DND-41 (cell line): Measurements from ENCODE around the gene FAM20C.

Experiments used
- CTCF ChIP-seq: IDR thresholded peaks from 2 replicates; pipeline ENCODE4 v1.5.1; 2012; ENCODE audit warnings: borderline replicate concordance, low read length, moderate library complexity, mild to moderate bottlenecking; ENCODE audit not compliant: poor library complexity, severe bottlenecking; ENCODE audit errors: extremely low read depth
- EZH2 ChIP-seq: IDR thresholded peaks from 3 replicates; pipeline ENCODE4 v1.6.1; 2012; ENCODE audit warnings: borderline replicate concordance, low read depth, mild to moderate bottlenecking, moderate library complexity, low read length, inconsistent platforms; ENCODE audit not compliant: severe bottlenecking

- TF ChIP-seq EZH2 (no peak), CTCF (no peak)
Observed at GRCh38 chr7:149791-150636, 42.4 kb upstream of the FAM20C start.
